K562 (cell line): Measurements from ENCODE around the gene CCDC93. TPM values are rescaled to one million over a fixed set of nuclear protein-coding genes. Genes with fewer than 3 reads are reported as not detected.
A peak's percentile ranks its signal among the peaks of the same experiment; 100 is the strongest.

Experiments used
- ATAC-seq: fragments of 200-7000 bp; cut with Tn5 transposase; 3 replicates; pipeline ENCODE4 v1.9.1; 2020; ENCODE audit warnings: moderate library complexity
- BruUV-seq: library from RNA; stranded (reverse); fragments of 400-500 nt; replicated peaks from 2 replicates; lab custom pipeline; 2021; lab: Mats Ljungman, UMichigan
- CTCF ChIA-PET: fragments of 300-600 bp; formaldehyde crosslinking; extraction: SDS; loops from one replicate; lab custom pipeline; 2021; ENCODE audit warnings: low intra/inter-chr PET ratio; lab: Yijun Ruan, JAX
- POLR2A ChIA-PET: fragments of 300-600, 350-650 bp; sonication (Branson Sonifier 250); formaldehyde crosslinking; extraction: SDS; loops from one replicate; lab custom pipeline; 2021; ENCODE audit warnings: antibody characterized with exemption, inconsistent platforms; lab: Yijun Ruan, JAX
- DNase-seq, 4 experiments: peaks; one replicate each; pipeline versions ENCODE4 v3.0.0 to v3.0.0-alpha.2; 2011 to 2018; ENCODE audit warnings: low spot score in 3 of 4, mixed read lengths in 3 of 4; ENCODE audit errors: extremely low read depth in 1 of 4
- FAIRE-seq: peaks from 2 replicates; lab custom pipeline; 2011; peaks lifted over from hg19 to GRCh38; lab: Jason Lieb, UNC
- H2AFZ ChIP-seq: 2 replicates; pipeline ENCODE4 v1.6.0; 2011; ENCODE audit warnings: low read depth, low read length, control low read depth, inconsistent platforms
- H3K27ac ChIP-seq: fragments of 200-600 bp; 3 replicates; pipeline ENCODE4 v1.8.0; 2011; ENCODE audit warnings: low read depth, mild to moderate bottlenecking, control low read depth, inconsistent platforms, low read length, moderate library complexity, mixed read lengths; ENCODE audit errors: extremely low read depth
- H3K27me3 ChIP-seq, 2 experiments: fragments of 300-600 bp in 1 of 2; 2 replicates in 1 of 2; 3 replicates in 1 of 2; pipeline versions ENCODE4 v1.6.0 to v1.8.0; 2011; ENCODE audit warnings: inconsistent platforms in 2 of 2, low read length in 2 of 2, mild to moderate bottlenecking in 1 of 2, mixed read lengths in 1 of 2, moderate library complexity in 1 of 2; ENCODE audit not compliant: control insufficient read depth in 2 of 2, insufficient read depth in 2 of 2
- H3K36me3 ChIP-seq: fragments of 300-600 bp; 3 replicates; pipeline ENCODE4 v1.8.0; 2011; ENCODE audit warnings: mild to moderate bottlenecking, low read length, inconsistent platforms; ENCODE audit not compliant: control insufficient read depth, insufficient read depth
- H3K4me1 ChIP-seq, 2 experiments: fragments of 200-600 bp in 1 of 2; replicated peaks in 1 of 2; 2 replicates in 1 of 2; 3 replicates in 1 of 2; pipeline versions ENCODE4 v1.5.1 to v1.8.0; 2011; ENCODE audit warnings: inconsistent platforms in 2 of 2, low read length in 2 of 2, mild to moderate bottlenecking in 1 of 2, mixed read lengths in 1 of 2, moderate library complexity in 1 of 2; ENCODE audit not compliant: control insufficient read depth in 2 of 2, insufficient read depth in 2 of 2
- H3K4me2 ChIP-seq: 2 replicates; pipeline ENCODE4 v1.6.1; 2011; ENCODE audit warnings: low read length, control low read depth, inconsistent platforms, mixed read lengths; ENCODE audit not compliant: insufficient read depth
- H3K4me3 ChIP-seq: fragments of 200-600 bp; sonication (generic), shearing (Covaris generic); 2 replicates; pipeline ENCODE4 v1.5.1; 2016; ENCODE audit warnings: control low read depth, inconsistent platforms
- H3K79me2 ChIP-seq: fragments of 200-600 bp; 3 replicates; pipeline ENCODE4 v1.8.0; 2011; ENCODE audit warnings: low read length, inconsistent platforms; ENCODE audit not compliant: control insufficient read depth, insufficient read depth
- H3K9ac ChIP-seq, 2 experiments: 2 replicates each; pipeline versions ENCODE4 v1.6.0 to v1.6.1; 2011; ENCODE audit warnings: low read depth in 2 of 2, low read length in 2 of 2, control low read depth in 1 of 2, inconsistent platforms in 1 of 2, mild to moderate bottlenecking in 1 of 2, mixed read lengths in 1 of 2; ENCODE audit not compliant: insufficient read depth in 1 of 2
- H3K9me1 ChIP-seq: one replicate; pipeline ENCODE4 v1.6.0; 2011; ENCODE audit warnings: inconsistent platforms, mild to moderate bottlenecking, low read length, moderate library complexity; ENCODE audit not compliant: control insufficient read depth, insufficient read depth
- H3K9me3 ChIP-seq: replicated peaks from 2 replicates; pipeline ENCODE4 v1.5.1; 2011; ENCODE audit warnings: low read depth, low read length, inconsistent platforms; ENCODE audit not compliant: control insufficient read depth, insufficient read depth
- H4K20me1 ChIP-seq: replicated peaks from 2 replicates; pipeline ENCODE4 v1.6.1; 2011; ENCODE audit warnings: low read length, inconsistent platforms, mixed read lengths; ENCODE audit not compliant: control insufficient read depth, insufficient read depth
- NFE2 ChIP-seq: IDR thresholded peaks from 2 replicates; pipeline ENCODE4 v1.6.1; 2014; ENCODE audit warnings: antibody characterized with exemption, low read depth
- SNAPC5 ChIP-seq: fragments of 250-450 bp; sonication (Bioruptor Pico); IDR thresholded peaks from 2 replicates; pipeline ENCODE4 v1.8.0; 2021; ENCODE audit warnings: moderate library complexity, mild to moderate bottlenecking, inconsistent platforms
- TFE3 ChIP-seq: fragments of 450-650 bp; formaldehyde crosslinking; IDR thresholded peaks from 2 replicates; pipeline ENCODE4 v1.4.0; 2020; ENCODE audit warnings: mild to moderate bottlenecking, mixed read lengths
- WGBS: fragments of 100-300 bp; shearing (Covaris generic); methylation state at CpG from one replicate; pipeline ENCODE4 v1.1.6; 2016; ENCODE audit warnings: low coverage, mixed read lengths; ENCODE audit not compliant: insufficient coverage; ENCODE audit errors: missing lambda C conversion rate; 5-methylcytosine and 5-hydroxymethylcytosine counted together
- in situ Hi-C: fragments of 300-500 bp; cut with MboI; formaldehyde crosslinking; loops from 4 replicates; pipeline ENCODE4 v1.15.0; 2018; ENCODE audit warnings: inconsistent platforms, mixed read lengths
- intact Hi-C: fragments of 100-400 bp; cut with micrococcal nuclease; formaldehyde crosslinking; loops from 2 replicates; pipeline ENCODE4 v1.14.2; 2022
- polyA plus RNA-seq, 8 experiments: library from polyadenylated mRNA; depleted of rRNA in 4 of 8; stranded (reverse) in 5 of 8; unstranded in 3 of 8; fragments of >200 nt; fragmentation: Nextera tagmentation in 2 of 8; fragmentation: Illumina TruSeq in 1 of 8; extraction: Ambion mirVana in 2 of 8; extraction: Trizol in 1 of 8; gene quantifications; 2 replicates each; pipeline versions ENCODE4 v1.2.1 to v1.2.3, GENCODE V29; 2011 to 2014; ENCODE audit warnings: inconsistent platforms in 1 of 8, missing spikeins in 1 of 8
- total RNA-seq, 7 experiments: library from RNA; depleted of rRNA in 6 of 7; stranded (reverse); fragments of >200 nt in 6 of 7; fragmentation: Illumina TruSeq in 2 of 7; extraction: Trizol in 2 of 7; gene quantifications; 2 replicates each; pipeline versions ENCODE4 v1.2.1 to v1.2.3, GENCODE V29; 2011 to 2021; ENCODE audit warnings: low replicate concordance in 1 of 7

Gene CCDC93
- total and polyA plus RNA-seq, 9 of the 15 experiments (the other 6 are each of a cell fraction or from before 2014, with no cell fraction given): 3.3 to 19.3 (median 12.4) TPM

GRCh38 chr2:118048401-118048800, 34.5 kb upstream of the CCDC93 start:
- 0% methylated on average over 3 of the region's 3 CpGs for WGBS
- ChIA-PET CTCF (no interaction called here), POLR2A (no interaction called here)
- TF ChIP-seq SNAPC5 (no peak), TFE3 (CRISPR knock-in tag) (0 out of 2 replicates have a peak, but pooled peaks have one; percentile 5), NFE2 (0 out of 2 replicates have a peak, but pooled peaks have one; percentile 28)
- Histone ChIP-seq H3K27ac (no peak overlapping the region), H3K4me3 (no peak overlapping the region), H3K9me3 (no peaks in the 10 kb centered on the region), H3K27me3 (peaks cover 0 to 7% of the 10 kb centered on the region in 2 experiments; a peak in 1 of 5 replicates), H3K4me1 (no peaks in the 10 kb centered on the region), H4K20me1 (no peaks in the 10 kb centered on the region), H3K9ac (no peak overlapping the region), H3K4me2 (no peak overlapping the region), H2AFZ (no peak overlapping the region), H3K9me1 (no peaks in the 10 kb centered on the region), H3K79me2 (no peaks in the 10 kb centered on the region), H3K36me3 (no peaks in the 10 kb centered on the region)
- DNase-seq (no peak), ATAC-seq (no peak), FAIRE-seq (no peak)
- no TSS peak for BruUV-seq
- intact Hi-C loops (loop anchor here (5.0 kb wide), 1 partner anchor 154 kb away; no protein-coding TSS in a partner anchor), in situ Hi-C loops (no loop called here)
